Measurements from ENCODE around the gene SLC35G2.
A peak's percentile ranks its signal among the peaks of the same experiment; 100 is the strongest.
"Not testable (repeated sequence)": the region's sequence is repeated elsewhere in the genome, so short reads cannot be mapped to it uniquely, and the experiment has no call there.

SLC35G2 gene

DNA sequence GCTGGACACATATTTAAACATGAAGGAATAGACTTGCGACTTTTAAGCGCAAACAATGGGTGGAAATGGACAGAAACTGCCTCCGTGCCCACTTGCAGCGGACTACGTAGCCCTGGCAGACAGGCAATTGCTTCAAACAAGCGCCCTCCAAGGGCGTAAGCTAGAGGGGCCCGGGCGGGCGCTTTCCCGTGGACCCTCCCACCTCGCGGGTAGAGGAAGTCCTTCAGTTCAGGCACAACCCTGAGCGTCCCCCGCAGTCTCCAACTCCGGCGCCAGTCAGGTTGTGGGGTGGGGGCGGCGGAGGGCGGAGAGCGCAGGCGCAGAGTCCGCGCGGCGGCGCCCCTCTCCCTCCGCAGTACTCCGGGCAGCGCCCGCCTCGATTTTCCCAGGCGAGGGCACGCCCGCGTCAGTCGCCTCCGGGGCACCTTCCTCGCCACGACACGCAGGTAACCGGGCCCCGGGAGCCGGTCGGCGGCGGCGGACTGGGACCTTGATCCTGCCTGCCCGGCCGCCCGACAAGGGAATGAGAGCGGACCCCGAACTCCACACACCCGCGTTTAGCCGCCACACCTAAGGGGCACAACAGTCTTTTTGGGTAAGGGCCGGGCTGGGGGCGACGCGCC is at the start of gene SLC35G2:
SLC35G2 (plus strand) TSS at position 358 of the 623 bp plus-strand sequence. CDS start 35,335 bp downstream, outside the sequence.
- no peak for DNase-seq

DNA sequence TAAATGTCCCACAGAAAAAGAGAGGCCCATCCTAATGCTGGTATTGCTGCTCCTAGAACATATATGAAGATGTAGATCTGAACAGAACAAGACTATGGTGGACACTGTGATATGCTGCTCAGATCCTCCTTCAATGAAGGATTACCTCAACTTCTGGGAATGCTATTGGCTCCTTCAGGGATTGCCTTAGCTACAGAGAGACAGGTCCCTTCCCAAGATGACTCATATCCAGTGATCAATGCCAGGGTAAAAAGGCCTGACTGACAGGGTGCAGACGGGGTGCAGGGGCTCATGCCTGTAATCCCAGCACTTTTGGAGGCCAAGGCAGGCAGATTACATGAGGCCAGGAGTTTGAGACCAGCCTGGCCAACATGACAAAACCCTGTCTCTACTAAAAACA is 46.2 kb upstream of the SLC35G2 start:
- DNase-seq = no peak

DNA sequence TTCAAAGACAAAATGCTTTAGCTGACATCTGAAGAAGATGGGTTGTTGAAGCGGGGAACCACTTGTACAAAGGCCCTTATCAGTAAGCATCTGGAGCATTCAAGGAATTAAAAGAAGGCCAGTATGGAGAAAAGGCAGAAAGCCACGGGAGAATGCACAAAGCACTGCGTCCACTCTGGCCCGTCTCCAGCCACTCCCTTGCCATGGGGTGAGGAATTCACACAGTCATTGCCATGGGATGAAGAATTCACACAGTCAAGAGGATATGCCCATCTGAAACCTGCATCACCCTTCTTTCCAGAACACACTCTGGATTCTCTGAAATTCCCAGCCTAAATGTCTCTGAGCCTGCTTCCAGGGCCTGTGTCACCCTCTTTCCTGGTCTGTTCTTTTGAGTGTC is 40.1 kb upstream of the SLC35G2 start:
- DNase-seq = no peak

DNA sequence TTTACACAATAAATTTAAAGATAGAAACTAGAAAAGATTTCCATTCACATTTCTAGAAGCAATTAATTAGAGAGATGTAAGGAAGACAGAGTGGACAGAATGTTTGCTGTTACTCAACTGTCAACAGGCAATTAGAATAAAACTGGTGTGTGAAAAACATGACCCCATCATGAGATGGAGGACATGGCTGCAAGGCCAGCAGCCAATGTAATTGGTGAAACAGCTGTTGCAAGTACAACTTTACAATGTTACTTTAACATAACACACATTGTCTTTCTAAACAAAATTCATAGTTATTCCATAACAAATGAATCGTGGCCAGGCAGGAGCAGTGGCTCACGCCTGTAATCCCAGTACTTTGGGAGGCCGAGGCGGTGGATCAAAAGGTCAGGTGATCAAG is 38.2 kb upstream of the SLC35G2 start:
- DNase-seq = no peak

DNA sequence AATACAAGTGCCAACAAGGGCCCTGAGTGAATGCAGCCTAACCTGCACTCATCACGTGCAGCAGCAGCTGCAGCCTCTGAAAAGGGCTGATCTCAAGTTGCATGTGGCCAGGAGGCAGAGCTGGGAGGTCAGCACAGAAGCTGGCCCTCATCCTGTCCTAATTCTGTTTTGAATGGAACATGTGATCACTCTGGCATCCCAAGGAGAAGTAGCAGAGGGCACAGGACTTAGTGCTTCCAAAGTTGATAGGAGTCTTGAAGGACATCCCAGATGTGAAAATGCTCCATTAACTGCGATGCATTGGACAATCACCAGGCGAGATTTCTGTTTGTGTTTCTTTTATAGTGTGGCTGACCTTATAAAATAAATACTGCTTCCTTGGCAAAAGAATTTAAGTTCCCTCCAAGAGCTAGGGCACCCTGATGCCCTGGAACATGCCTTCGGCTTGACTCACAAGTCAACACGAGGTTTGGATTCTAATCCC is 35.2 kb upstream of the SLC35G2 start:
- no peak for DNase-seq

DNA sequence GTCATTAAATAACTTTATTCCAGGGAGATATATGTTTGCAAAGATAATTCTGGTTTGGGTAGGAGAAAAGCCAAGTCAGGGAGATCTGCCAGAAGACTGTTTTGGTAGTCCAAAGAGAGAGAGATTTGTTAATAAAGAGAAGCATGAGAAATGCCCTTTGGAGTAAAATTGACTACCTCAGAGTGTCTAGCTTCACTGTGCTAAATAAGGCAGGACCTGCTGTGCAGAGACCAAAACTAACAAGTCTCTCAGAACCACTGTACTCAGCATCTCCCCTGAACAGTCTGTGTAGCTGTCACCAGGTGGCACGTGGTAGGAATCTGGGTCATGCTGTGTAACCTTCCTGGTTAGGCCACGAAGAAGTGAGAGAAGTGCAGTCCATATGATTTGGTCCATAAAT is 31.6 kb upstream of the SLC35G2 start:
- no peak for DNase-seq

DNA sequence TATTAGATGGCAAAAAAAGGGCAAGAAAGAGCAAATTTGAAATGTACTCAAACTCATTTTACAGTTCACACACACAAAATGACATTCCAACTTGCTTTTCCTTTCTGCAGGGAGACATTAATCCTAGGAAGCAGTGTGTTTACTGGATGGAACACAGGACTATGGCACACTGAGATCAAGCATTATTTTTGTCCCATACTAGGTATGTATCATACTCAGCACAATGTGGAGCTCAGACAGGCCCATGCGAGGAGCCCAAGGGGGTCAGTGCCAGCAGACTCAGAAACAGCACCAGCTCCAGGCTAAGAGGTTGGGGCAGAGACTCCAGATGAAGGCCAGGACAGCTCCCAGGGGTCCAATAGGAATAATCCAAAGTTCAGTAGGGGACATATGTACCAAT is 30.8 kb upstream of the SLC35G2 start:
- DNase-seq = no peak

DNA sequence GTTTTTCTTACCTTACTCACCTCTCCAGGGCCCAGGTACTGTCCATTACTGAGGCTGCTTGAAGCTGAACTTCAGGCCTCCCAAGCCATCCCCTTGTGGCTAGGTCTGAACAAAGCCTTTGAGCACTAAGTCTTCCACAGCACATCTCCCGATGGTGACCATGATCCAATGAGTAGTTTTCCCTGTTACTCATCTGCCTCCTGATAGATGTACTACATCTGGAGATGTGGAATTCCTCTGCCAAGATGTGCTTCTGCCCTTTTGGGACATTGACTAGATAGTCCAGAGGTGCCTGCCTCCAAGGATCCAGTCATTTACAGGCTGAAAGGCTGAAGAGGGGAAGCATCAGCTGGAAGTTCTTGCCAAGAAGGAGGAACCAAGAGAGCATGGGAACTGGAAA is 28.9 kb upstream of the SLC35G2 start:
- no peak for DNase-seq

DNA sequence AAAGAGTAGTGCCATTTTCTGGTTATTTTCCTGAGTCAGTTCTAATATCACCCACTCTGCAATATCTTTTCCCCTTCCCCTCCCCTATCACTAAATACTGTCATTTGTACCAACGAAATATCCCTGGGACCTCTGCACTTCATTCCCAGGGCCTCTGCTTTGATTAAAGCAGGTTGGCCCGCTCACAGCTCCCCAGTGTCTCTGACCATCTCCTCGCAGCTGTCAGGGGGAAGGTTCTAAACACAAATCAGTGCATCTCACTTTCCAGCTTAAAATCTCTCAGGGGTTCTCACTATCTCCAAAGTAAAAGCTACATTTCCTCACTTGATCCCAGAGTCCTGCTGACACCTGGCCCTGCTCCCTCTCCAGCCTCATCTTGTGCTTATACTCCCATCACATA is 28.1 kb upstream of the SLC35G2 start:
- DNase-seq = no peak

DNA sequence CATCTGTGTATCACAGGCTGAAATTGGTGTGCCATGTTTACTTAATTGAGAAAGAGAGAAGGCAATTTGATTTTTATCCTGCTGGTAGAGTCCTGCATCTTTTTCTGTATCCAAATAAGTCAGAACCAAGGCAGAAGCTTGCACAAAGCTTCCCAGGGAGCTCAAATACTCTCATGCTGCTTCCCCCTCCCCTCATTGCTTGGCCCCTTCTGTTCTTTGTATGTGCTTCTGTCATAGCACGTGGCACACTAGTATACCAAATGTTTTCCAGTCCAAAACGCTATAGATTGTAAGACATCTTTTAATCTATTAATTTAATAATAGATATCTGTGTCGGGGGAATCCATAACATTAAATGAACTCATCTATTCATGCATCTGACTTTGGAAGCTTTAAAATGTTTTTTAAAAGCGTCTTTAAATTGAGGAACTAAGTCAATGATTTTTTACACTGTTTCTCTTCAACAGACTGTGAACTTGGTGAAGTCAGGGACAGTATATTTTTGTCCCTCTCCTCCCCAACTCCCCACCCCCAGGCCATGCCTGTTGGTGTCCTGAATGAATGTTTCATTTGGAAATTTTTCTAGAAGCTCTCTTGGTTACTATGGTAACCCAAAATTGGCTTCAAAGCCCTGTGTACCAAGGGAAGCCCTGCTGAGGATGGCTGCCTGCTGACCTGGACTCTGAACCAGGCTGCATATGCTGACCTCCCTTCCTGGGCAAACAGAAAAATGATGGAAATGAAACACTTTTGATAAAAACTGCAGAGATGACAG is 26.2 kb upstream of the SLC35G2 start:
- no peak for DNase-seq

DNA sequence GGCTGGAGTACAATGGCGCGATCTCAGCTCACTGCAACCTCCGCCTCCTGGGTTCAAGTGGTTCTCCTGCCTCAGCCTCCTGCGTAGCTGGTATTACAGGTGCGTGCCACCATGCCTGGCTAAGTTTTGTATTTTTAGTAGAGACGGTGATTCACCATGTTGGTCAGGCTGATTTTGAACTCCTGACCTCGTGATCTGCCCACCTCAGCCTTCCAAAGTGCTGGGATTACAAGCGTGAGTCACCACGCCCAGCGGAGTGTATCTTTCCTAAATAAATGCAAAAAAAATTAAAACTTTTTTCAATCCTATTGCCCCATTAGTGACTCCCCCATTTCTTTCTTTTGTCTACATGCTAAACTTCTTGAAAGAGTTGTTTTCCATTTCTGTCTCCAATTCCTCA is 17.8 kb upstream of the SLC35G2 start:
- DNase-seq = not testable (repeated sequence)

DNA sequence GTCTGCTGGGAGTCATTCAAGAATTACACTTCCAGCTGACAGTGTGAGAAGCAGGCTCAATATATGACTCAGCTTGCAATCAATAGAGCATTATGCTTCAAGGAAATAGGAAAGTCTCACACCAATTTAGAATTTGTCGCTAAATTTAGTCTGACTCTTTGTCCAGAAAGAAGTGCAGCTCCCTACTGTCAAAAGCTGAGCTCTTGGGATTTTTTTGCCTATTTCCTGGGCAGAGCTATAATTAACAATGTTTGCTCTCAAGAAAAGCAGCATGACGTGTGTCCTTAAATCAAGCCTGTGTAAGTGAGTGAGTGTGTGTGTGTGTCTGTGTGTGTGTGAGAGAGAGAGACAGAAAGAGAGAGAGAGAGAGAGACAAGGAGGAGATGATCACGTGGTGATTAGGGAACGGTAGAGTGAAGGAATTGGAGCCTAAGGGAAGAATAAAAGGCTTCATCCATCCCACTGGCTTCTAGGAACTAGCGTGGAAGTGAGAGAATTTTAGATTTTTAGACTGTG is 16.4 kb upstream of the SLC35G2 start:
- DNase-seq = no peak

DNA sequence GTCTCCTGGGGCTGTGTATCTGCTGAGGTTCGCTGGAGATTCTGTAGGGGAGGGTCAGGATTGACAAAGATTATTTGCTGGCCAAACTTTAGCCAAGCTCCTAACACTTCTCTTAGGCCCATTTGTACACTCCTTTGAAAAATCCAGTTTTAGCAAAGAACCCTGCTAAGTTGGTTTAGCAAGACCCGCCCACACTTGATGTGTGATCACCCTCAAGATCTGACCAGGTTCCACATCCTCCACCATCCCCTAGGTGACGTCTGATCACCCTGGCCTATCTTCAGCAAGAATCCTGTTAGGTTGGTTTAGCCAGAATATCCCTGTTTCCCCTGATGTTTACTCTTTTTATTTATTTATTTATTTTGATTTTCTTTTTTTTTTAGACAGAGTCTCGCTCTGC is 14.8 kb upstream of the SLC35G2 start:
- DNase-seq = no peak

DNA sequence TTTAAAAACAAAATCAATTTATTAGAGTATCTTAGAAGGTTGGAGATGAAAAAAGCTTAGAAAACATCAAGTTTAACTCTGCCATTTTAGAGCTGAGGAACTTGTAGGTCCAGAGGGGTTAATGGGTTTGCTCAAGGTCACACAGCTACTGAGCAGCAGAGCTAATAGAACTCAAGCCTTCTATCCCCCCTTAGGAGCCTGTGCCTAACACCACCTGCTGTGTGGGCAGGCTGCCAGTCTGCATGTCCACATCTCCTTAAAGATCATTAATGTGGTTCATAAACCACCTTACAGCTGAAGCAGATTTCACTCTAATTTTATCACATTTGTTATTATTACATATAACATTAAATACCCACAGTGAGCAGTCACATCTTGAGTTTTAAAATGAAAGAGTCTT is 14.1 kb upstream of the SLC35G2 start:
- no peak for DNase-seq

DNA sequence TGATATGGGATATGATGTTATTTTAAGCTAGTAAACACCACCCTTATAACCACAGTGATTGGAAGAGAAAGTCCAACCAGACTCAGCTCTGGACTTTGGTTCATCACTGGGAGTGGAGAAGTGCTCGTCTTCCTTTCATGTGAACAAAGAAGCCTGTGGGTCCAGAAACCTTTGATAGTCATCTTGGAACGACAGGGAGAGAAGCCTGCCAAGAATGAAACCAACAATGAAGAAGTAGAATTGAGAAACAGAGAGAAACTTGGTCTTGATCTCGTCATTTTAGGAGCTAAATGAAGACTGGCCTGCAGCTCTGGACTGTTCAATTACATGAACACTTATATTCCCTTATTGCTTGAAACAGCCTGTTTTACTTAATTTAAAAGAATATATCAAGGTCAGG is 13.1 kb upstream of the SLC35G2 start:
- DNase-seq = no peak

DNA sequence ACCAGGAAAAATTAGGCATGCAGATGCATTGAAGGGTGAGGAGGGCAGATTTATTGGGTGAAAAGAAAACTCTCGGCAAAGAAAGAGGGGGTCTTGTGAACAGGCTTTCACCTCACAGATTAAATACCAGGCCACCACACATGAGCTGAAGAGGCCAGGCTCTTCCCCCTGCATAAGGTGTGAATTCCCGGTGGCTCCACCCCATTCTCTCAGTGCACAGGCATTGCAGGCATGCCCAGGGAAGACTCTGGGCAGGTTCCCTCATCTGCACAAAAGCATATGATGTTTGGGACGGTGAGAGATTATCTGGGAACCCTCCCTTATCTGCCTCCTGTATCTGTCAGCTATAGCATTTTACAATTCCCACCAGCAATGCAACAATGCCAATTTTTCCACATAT is 7.2 kb upstream of the SLC35G2 start:
- DNase-seq = no peak

DNA sequence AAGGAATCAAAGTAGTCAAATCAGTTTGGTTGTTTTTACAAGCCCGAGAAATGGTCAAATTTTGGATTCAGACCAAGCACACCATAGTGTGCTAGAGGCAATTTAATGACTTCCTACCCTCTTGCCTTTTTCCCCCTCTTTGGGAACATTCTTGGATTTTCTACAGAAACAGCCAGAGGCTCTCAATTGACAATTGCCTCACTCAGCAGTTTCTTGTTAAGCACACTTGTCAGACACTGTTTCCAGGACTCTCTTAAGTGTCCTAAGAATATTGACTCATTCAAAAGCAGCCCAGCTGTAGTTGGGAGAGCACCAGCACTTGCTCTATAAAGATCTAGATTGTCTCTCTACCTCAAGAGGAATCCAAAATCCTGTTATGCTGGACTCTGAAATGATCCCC is 1.5 kb upstream of the SLC35G2 start:
- DNase-seq = no peak

DNA sequence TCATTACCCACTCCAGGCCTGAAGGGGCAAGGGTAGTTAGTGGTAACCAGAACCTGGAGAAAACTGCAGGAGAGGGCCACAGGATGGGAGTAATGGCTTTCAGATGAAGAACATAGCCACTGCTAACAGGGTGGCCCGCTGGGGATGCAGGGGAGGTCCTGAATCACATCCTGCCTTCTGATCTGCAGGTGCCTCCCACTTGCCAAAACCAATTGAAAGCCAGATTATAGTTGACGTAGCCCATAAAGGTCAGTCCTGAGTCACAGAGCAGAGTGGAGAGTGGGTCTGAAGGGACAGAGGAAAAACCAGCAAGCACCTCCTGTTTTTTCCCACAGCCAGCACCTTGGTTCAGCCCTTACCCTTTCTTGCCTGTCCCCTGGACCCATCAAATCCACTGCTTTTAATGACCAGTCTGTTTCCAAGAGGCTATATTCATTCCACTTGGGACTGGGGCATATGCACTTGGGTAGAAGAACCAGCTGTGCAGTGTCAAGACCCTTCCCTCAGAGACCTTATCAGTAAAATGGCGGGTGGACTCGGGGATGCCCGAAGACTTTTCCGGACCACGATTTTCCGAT is 646 bp upstream of the SLC35G2 start:
- DNase-seq = no peak

DNA sequence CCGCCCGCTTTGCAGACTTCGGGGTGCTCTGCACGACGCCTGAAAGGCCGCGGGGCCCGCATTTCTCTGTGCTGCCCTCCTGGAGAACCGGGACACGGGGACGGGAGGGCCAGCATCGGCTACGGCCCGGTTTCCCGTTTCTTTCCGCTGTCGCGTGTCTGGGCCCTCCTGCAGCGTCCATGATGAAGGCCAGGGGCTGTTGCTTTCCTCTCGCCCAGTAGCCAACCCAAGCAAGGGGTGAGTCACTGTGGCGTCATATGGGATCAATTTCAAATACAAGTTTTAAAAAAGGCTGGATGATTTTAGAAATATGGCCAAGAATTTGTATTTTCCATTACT is 435 bp downstream of the SLC35G2 start:
- no peak for DNase-seq

DNA sequence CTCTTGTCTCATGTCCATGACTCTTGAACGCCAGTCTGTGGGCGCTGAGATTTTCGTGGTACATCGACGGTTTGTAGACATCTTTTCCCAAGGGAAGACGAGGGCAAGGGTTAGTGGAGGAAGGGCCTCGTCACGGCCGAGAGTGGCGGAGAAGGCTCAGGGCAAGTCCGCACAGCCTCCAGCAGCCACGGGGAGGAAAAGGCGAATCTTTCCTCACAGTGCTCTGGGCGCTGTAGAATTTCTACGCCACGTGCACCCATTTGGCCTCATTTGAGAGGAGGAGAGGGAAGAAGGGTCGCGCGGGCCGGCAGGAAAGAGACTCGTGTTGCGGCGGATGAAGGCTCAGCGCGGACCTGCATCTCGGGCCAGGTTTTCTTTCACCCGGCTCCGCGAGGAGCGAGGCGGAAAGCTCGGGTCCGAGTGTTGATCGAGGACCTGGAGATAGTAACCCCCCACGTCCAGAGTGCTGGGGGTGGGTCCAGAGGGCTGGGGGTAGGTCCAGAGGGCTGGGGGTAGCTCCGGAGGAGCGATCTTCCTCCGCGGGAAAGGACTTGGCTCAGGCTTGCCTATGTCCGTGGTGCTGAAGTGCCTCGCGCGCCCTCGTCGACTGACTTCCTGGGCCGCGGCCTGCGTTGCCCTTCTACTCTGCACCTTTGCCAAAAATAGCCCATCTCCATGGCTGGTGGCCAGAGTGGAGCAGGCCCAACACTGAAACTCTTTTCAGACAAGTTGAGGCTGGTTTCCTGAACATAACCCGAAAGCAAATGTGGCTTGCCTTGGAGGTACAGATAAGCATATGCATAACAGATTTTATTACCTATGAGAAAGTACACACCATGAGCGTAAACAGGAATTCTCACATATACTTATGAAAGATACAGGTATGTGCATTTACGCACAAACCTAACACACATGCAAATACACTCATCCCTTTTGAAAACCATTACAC is 1.1 kb downstream of the SLC35G2 start:
- DNase-seq = peak; percentile 28 to 45

DNA sequence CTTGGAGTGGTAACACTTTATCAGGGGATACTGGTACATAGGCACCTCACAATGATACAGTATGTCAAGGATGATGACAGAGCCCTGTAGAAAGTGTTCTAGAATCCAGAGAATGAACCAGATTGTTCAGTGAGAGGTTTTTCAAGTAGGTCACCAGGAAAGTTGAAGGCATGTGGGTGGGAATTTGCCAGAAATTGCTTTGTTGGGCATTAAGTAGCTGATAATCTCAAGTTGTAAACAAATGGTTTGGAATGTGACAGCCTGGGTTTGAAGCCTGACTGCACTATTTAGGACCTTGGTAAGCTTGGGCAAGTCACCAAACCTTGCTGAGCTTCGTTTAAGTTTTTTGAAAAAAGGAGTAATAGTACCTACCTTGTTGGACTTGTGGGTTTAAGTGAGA is 12.5 kb downstream of the SLC35G2 start:
- DNase-seq = no peak

DNA sequence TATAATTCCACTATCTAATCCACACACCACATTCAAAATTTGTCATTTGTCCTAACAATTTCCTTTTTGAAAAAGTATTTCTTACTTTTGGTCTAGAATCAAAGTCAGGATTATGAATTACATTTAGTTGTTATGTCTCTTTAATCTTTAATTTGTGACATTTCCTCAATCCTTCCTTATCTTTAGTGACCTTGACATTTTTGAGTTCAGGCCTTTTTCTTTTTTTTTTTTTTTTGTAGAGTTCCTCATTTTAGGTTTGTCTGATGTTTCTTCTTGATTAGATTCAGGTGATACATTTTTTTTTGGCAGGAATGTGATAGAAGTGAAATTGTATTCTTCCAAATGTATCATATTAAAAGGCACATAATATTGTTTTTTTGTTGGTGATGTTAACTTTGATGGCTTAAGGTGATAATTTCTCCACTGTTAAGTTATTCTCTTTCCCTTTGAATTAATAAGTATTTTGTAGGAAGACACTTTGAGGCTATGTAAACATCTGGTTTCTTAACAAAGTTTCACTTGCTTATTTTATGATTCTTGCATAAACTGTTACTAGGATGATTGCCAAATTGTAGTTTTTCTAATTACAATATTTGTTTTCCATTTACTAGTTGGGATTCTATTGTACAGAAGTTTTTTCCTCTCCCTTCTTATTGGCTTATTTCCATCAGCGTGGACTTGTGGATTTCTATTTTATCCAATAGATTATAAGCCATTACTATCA is 16.3 kb downstream of the SLC35G2 start:
- DNase-seq = no peak

Measured in AML-193 (cell line).